NCI-H1092 (cell line): ENCODE data around the gene SOX2.
"Not testable (repeated sequence)": the region's sequence is repeated elsewhere in the genome, so short reads cannot be mapped to it uniquely, and the experiment has no call there.

Source experiments
- DNase-seq: peaks from one replicate; lab custom pipeline; 2025; lab: John Stamatoyannopoulos, UW

The SOX2 gene

DNA sequence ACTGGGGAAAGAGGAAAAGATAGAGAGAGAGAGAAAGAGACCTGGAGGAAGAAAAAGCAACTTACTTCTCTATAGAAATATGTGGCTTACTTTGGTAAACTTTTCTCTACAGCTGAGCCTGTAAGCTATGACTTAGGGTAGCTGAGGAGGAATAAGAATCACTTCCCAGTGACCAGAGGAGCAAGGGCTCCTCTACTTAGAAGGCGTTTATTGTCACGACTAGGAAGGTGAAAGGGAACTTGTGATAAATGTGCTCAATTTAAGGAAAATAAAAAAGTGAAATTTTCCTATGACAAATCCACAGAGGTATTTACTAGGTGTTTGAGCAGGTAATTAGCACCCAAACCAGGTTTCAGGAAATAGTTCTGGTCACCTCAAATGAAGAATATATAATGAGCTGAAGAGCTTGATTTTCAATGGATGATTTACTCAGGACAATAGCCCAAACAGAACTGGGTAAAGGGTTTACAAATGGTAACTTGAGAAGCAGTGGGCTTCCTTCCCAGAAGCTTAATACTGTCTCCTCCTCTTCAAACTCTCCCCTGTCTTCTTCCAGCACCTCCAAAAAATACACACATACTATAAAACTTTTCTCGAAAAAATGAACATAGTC, 46.1 kb downstream of the SOX2 start:
- DNase-seq: no peak

DNA sequence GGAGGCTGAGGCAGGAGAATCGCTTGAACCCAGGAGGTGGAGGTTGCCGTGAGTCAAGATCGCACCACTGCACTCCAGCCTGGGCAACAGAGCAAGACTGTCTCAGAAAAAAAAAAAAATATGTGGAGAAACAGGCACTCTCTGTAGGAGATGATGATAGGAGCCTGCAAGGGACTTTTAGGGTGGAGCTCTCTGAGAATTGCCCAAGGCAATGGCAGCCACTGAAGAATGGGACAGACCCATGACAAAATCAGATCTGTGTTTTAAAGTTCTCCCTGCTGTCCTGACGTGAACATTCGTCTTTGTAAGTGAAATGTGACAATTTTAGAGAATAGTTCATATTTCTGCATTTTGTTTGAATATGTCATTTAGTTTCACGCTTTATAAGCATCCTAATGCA, 50.2 kb downstream of the SOX2 start:
- no peak for DNase-seq

DNA sequence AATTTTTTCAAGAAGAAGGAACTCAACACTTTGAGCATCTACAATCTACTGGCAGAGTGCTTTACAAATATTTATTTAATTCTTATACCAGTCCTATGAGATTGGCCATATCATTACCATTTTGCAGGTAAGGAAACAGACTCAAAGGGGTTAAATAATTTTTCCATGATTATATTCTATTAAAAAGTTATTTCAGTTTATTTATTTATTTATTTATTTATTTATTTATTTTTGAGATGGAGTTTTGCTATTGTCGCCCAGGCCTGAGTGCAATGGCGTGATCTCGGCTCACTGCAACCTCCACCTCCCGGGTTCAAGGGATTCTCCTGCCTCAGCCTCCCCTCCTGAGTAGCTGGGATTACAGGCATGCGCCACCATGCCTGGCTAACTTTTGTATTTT, 52.3 kb downstream of the SOX2 start:
- not testable (repeated sequence) for DNase-seq
